ENCODE results near the gene ELAC2. TPM values are rescaled to one million over a fixed set of nuclear protein-coding genes. Genes with fewer than 3 reads are reported as not detected.

Gene ELAC2
- total RNA-seq, 1 experiment from 2014 or later, result 64.4 TPM

DNA sequence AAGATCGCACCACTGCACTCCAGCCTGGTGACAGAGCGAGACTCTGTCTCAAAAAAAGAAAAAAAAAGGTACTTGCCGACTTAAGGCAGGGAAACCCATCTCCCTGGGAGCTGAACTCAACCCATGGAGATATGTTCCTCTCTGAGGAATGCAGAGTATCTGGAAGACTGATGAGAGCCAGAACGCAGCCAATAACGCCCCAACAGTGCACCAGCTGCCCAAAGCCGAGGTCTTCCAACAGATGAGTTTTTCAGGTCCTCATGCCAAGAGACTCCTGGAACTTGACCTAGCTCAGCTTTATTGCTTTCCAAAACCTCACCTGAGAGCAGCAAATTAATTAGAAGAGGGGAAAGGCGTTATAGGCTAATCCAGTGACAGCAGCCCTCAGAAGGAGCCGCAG is 9.4 kb downstream of the ELAC2 start:
- ChIA-PET CTCF (no interaction called here), POLR2A (ENCODE audit: low non-redundant PET) (no interaction called here)
- TF ChIP-seq EZH2 (IDR thresholded peaks at IDR 0.05; ENCODE audit: borderline replicate concordance, low read depth, low read length, poor library complexity, severe bottlenecking), result no peak
- no peak overlapping the region for H3K27ac ChIP-seq (ENCODE audit: low read depth, low read length, poor library complexity, severe bottlenecking)
- H3K27me3 ChIP-seq (replicated peaks; ENCODE audit: insufficient read depth, low read depth, low read length, poor library complexity), result no peaks in the 10 kb centered on the region
- no peak for DNase-seq (ENCODE audit: low spot score)
- intact Hi-C loops (cut with micrococcal nuclease; ENCODE audit: unreplicated experiment), result loop anchor here (10.0 kb wide), 1 partner anchor 264 kb away; no protein-coding TSS in a partner anchor
- BruUV-seq (replicated peaks), result no TSS peak
- no peak overlapping the region for H3K4me3 ChIP-seq (ENCODE audit: low read depth, low read length, poor library complexity, severe bottlenecking)
- H3K9me3 ChIP-seq (ENCODE audit: low read depth, low read length, poor library complexity, severe bottlenecking), result no peaks in the 10 kb centered on the region
- no peaks in the 10 kb centered on the region for H3K4me1 ChIP-seq (ENCODE audit: insufficient read depth, low read length, poor library complexity, severe bottlenecking)
- H3K36me3 ChIP-seq (ENCODE audit: insufficient read depth, low read length, poor library complexity, severe bottlenecking), result peaks cover 49% of the 10 kb centered on the region

DNA sequence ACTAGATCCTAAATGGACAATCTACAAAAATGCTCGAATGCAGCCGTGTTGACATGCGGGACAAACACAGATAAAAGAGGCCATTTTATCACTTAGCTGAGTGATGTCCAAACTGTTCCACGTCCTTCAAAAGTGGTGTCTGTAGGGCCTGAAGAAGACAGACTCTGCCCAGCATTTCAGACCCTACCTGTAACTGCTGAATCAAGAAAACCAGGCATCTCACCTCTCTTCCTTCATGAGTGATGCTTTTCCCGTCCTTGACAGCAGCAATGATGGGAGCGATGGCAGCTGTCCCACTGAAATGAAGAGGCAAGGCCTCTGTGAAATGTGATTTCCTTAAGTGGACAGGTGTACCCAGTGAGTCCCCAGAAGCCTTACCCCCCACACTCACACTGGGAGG is 12.3 kb downstream of the ELAC2 start:
- intact Hi-C loops (cut with micrococcal nuclease; ENCODE audit: unreplicated experiment), result loop anchor here (10.0 kb wide), 1 partner anchor 261 kb away; no protein-coding TSS in a partner anchor
- no peak overlapping the region for H3K27ac ChIP-seq (ENCODE audit: low read depth, low read length, poor library complexity, severe bottlenecking)
- H3K36me3 ChIP-seq (ENCODE audit: insufficient read depth, low read length, poor library complexity, severe bottlenecking), result peaks cover 44% of the 10 kb centered on the region
- H3K9me3 ChIP-seq (ENCODE audit: low read depth, low read length, poor library complexity, severe bottlenecking), result no peaks in the 10 kb centered on the region
- CTCF ChIA-PET, result no interaction called here
- POLR2A ChIA-PET (ENCODE audit: low non-redundant PET), result no interaction called here
- TF ChIP-seq, protein P1, sequence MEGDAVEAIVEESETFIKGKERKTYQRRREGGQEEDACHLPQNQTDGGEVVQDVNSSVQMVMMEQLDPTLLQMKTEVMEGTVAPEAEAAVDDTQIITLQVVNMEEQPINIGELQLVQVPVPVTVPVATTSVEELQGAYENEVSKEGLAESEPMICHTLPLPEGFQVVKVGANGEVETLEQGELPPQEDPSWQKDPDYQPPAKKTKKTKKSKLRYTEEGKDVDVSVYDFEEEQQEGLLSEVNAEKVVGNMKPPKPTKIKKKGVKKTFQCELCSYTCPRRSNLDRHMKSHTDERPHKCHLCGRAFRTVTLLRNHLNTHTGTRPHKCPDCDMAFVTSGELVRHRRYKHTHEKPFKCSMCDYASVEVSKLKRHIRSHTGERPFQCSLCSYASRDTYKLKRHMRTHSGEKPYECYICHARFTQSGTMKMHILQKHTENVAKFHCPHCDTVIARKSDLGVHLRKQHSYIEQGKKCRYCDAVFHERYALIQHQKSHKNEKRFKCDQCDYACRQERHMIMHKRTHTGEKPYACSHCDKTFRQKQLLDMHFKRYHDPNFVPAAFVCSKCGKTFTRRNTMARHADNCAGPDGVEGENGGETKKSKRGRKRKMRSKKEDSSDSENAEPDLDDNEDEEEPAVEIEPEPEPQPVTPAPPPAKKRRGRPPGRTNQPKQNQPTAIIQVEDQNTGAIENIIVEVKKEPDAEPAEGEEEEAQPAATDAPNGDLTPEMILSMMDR (conservative IDR thresholded peaks at IDR 0.05; ENCODE audit: low read depth, low read length), result no peak
- no peak for TF ChIP-seq EZH2 (IDR thresholded peaks at IDR 0.05; ENCODE audit: borderline replicate concordance, low read depth, low read length, poor library complexity, severe bottlenecking)
- H3K4me3 ChIP-seq (ENCODE audit: low read depth, low read length, poor library complexity, severe bottlenecking), result no peak overlapping the region
- DNase-seq (ENCODE audit: low spot score), result no peak
- no TSS peak for BruUV-seq (replicated peaks)
- H3K27me3 ChIP-seq (replicated peaks; ENCODE audit: insufficient read depth, low read depth, low read length, poor library complexity), result no peaks in the 10 kb centered on the region
- H3K4me1 ChIP-seq (ENCODE audit: insufficient read depth, low read length, poor library complexity, severe bottlenecking), result peaks cover 10% of the 10 kb centered on the region

DNA sequence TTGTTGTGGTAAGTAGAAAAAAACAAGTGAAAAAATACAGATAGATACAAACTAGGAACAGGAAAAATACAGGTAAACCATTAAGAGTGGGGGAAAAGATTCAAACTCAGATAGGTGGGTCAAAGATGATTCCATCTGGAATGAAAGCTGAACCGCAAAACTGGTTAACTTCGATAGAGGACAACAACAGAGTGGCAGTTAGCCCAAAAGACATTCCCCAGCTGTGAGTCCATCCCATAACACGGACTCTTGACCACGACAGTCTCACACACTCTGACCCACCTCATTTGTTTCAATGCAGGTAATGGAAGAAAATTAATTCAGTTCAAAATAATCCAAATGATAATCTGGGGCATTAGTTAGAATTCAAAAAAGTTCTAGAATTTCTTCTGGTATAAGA is 13.5 kb downstream of the ELAC2 start:
- Histone ChIP-seq H3K9me3 (ENCODE audit: low read depth, low read length, poor library complexity, severe bottlenecking) (no peaks in the 10 kb centered on the region), H3K4me3 (ENCODE audit: low read depth, low read length, poor library complexity, severe bottlenecking) (no peak overlapping the region), H3K4me1 (ENCODE audit: insufficient read depth, low read length, poor library complexity, severe bottlenecking) (peaks cover 10% of the 10 kb centered on the region), H3K36me3 (ENCODE audit: insufficient read depth, low read length, poor library complexity, severe bottlenecking) (peaks cover 38% of the 10 kb centered on the region), H3K27me3 (replicated peaks; ENCODE audit: insufficient read depth, low read depth, low read length, poor library complexity) (no peaks in the 10 kb centered on the region), H3K27ac (ENCODE audit: low read depth, low read length, poor library complexity, severe bottlenecking) (no peak overlapping the region)
- ChIA-PET POLR2A (ENCODE audit: low non-redundant PET) (no interaction called here), CTCF (no interaction called here)
- TF ChIP-seq, protein P1 (conservative IDR thresholded peaks at IDR 0.05; ENCODE audit: low read depth, low read length), result no peak
- no peak for TF ChIP-seq EZH2 (IDR thresholded peaks at IDR 0.05; ENCODE audit: borderline replicate concordance, low read depth, low read length, poor library complexity, severe bottlenecking)
- intact Hi-C loops (cut with micrococcal nuclease; ENCODE audit: unreplicated experiment), result loop anchor here (5.0 to 10.0 kb wide), 5 partner anchors 77 to 662 kb away; partner anchors contain the start of gene MYOCD
- no TSS peak for BruUV-seq (replicated peaks)
- no peak for DNase-seq (ENCODE audit: low spot score)

DNA sequence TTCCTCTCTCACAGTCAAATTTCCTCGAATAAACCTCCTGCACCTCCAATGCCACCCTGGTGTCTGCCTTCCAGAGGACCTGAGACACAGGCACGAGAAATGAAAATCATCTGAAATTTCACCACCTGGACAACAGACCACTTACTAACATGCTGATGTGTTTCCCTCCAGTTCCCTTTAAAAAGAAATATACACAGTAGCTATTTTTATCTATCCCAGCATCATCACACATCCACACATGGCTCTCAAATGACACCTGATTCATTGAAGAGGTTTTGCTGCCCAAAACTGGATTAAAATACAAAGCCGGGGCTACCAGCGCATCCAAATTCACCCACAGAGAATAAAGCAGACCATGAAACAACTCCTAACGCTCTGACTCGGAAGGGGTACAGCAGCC is 13.9 kb downstream of the ELAC2 start:
- ChIA-PET CTCF (interaction anchor here (0.6 kb wide), 1 partner anchor 19 kb away, joined by 6 read pairs; no protein-coding TSS in a partner anchor), POLR2A (ENCODE audit: low non-redundant PET) (no interaction called here)
- Histone ChIP-seq H3K4me1 (ENCODE audit: insufficient read depth, low read length, poor library complexity, severe bottlenecking) (peaks cover 10% of the 10 kb centered on the region), H3K27me3 (replicated peaks; ENCODE audit: insufficient read depth, low read depth, low read length, poor library complexity) (no peaks in the 10 kb centered on the region), H3K36me3 (ENCODE audit: insufficient read depth, low read length, poor library complexity, severe bottlenecking) (peaks cover 37% of the 10 kb centered on the region), H3K4me3 (ENCODE audit: low read depth, low read length, poor library complexity, severe bottlenecking) (no peak overlapping the region), H3K27ac (ENCODE audit: low read depth, low read length, poor library complexity, severe bottlenecking) (no peak overlapping the region), H3K9me3 (ENCODE audit: low read depth, low read length, poor library complexity, severe bottlenecking) (no peaks in the 10 kb centered on the region)
- BruUV-seq (replicated peaks), result no TSS peak
- no peak for DNase-seq (ENCODE audit: low spot score)
- TF ChIP-seq EZH2 (IDR thresholded peaks at IDR 0.05; ENCODE audit: borderline replicate concordance, low read depth, low read length, poor library complexity, severe bottlenecking), result no peak
- TF ChIP-seq, protein P1 (conservative IDR thresholded peaks at IDR 0.05; ENCODE audit: low read depth, low read length), result no peak
- intact Hi-C loops (cut with micrococcal nuclease; ENCODE audit: unreplicated experiment), result loop anchor here (2.0 to 10.0 kb wide), 8 partner anchors 77 to 823 kb away; partner anchors contain the start of genes ARHGAP44 and MYOCD

All from A673 (cell line).